OCI-LY1 (cell line): ENCODE data around the gene KIF18A.

Source experiments
- EZH2 ChIP-seq: fragments of 200-600 bp; sonication (generic), shearing (Covaris generic); IDR thresholded peaks from 2 replicates; pipeline ENCODE4 v1.8.0; 2017; ENCODE audit warnings: borderline replicate concordance, mixed run types, mild to moderate bottlenecking, antibody characterized with exemption, low read length, moderate library complexity, mixed read lengths
- TF ChIP-seq, protein P1 (sequence below): fragments of 200-600 bp; sonication (generic), shearing (Covaris generic); IDR thresholded peaks from 2 replicates; pipeline ENCODE4 v1.5.1; 2017; ENCODE audit warnings: mild to moderate bottlenecking, antibody characterized with exemption, low read length, moderate library complexity, mixed read lengths

DNA sequence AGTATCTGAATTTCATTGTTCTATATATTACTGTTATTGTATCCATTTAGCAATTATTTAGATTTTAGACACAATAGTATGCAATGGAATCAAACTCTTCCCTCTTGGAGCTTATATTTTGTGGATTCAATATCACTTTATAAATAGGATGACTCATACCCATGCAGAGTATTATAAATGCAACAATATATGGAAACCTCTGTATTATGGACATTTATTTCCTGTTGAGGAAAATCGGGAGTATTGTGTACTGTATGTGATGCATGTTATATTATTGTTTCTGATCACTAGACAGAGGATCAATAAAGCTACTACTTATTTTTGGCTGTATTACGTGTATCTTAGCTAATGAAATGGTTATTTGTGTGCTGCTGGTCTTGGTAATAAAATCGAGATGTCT, 1.0 kb upstream of the KIF18A start:
- TF ChIP-seq, protein P1, sequence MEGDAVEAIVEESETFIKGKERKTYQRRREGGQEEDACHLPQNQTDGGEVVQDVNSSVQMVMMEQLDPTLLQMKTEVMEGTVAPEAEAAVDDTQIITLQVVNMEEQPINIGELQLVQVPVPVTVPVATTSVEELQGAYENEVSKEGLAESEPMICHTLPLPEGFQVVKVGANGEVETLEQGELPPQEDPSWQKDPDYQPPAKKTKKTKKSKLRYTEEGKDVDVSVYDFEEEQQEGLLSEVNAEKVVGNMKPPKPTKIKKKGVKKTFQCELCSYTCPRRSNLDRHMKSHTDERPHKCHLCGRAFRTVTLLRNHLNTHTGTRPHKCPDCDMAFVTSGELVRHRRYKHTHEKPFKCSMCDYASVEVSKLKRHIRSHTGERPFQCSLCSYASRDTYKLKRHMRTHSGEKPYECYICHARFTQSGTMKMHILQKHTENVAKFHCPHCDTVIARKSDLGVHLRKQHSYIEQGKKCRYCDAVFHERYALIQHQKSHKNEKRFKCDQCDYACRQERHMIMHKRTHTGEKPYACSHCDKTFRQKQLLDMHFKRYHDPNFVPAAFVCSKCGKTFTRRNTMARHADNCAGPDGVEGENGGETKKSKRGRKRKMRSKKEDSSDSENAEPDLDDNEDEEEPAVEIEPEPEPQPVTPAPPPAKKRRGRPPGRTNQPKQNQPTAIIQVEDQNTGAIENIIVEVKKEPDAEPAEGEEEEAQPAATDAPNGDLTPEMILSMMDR = no peak
- no peak for TF ChIP-seq EZH2
